GM19351 (cell line): ENCODE measurements around the gene CPNE5.
A peak's percentile ranks its signal among the peaks of the same experiment; 100 is the strongest.

Experiments used
- ATAC-seq: cut with Tn5 transposase; IDR thresholded peaks from one replicate; pipeline ENCODE4 v1.9.1; 2021; ENCODE audit warnings: mild to moderate bottlenecking, moderate library complexity; ENCODE audit not compliant: unreplicated experiment

The CPNE5 gene

GRCh38 chr6:36769183-36769675 lies 70.0 kb downstream of the CPNE5 start:
- ATAC-seq, result no peak

GRCh38 chr6:36766399-36766945 lies 72.8 kb downstream of the CPNE5 start:
- no peak for ATAC-seq

GRCh38 chr6:36765594-36766398 lies 73.4 kb downstream of the CPNE5 start:
- ATAC-seq, result peak; percentile 73

GRCh38 chr6:36765190-36765589 lies 74.1 kb downstream of the CPNE5 start:
- no peak for ATAC-seq

- no peak for ATAC-seq
Observed at GRCh38 chr6:36762123-36762522, 77.1 kb downstream of the CPNE5 start.

GRCh38 chr6:36760685-36761435 lies 78.4 kb downstream of the CPNE5 start:
- ATAC-seq, result no peak

- peak; percentile 46 for ATAC-seq
Observed at GRCh38 chr6:36759148-36759759, 80.0 kb downstream of the CPNE5 start.

- ATAC-seq, result no peak
Observed at GRCh38 chr6:36758516-36759147, 80.6 kb downstream of the CPNE5 start.

- no peak for ATAC-seq
Observed at GRCh38 chr6:36757943-36758508, 81.2 kb downstream of the CPNE5 start.

- no peak for ATAC-seq
Observed at GRCh38 chr6:36757206-36757605, 82.0 kb downstream of the CPNE5 start.

GRCh38 chr6:36756786-36757185 lies 82.5 kb downstream of the CPNE5 start:
- ATAC-seq, result no peak

- peak; percentile 44 for ATAC-seq
Observed at GRCh38 chr6:36755435-36756348, 83.6 kb downstream of the CPNE5 start.

GRCh38 chr6:36754582-36755434 lies 84.4 kb downstream of the CPNE5 start:
- no peak for ATAC-seq

- ATAC-seq, result no peak
Observed at GRCh38 chr6:36753671-36754405, 85.4 kb downstream of the CPNE5 start.

GRCh38 chr6:36752886-36753506 lies 86.2 kb downstream of the CPNE5 start:
- no peak for ATAC-seq

GRCh38 chr6:36752187-36752885 lies 86.9 kb downstream of the CPNE5 start:
- no peak for ATAC-seq

GRCh38 chr6:36751833-36752186 lies 87.4 kb downstream of the CPNE5 start:
- ATAC-seq, result no peak
